ENCODE measurements around the gene SNX32.

SNX32 gene

GRCh38 chr11:65864706-65865471, 31.1 kb downstream of the SNX32 start:
- FAIRE-seq = no peak
- no peak for DNase-seq (ENCODE audit: extremely low spot score, insufficient read length, low read depth)

DNA sequence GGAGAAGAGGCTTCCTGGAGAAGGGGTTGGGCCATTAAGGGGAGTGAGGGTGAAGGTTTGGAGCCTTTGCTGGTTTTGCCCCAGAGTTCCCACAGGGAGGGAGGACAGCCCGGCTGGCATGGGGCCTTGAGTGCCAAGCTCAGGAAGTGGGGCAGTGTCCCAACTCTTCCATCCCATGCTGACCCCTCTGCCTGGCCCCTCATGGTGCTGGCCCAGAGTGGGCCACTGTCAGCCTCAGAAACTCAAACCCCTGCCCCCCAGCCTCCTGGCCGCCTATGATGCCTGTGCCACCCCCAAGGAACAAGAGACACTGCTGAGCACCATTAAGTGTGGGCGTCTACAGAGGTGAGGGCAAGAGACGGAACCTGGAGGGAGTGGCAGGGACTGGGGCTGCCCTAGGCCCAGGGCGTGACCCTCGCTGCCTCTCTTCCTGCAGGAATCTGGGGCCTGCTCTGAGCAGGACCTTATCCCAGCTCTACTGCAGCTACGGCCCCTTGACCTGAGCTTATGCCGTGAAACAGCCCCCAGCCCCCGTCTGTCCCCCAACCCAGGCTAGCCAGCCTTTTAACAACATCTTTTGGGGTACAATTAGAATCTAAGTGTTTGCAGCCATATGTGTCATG, 31.9 kb downstream of the SNX32 start:
- FAIRE-seq (no peak), DNase-seq (ENCODE audit: extremely low spot score, insufficient read length, low read depth) (no peak)

- no peak for FAIRE-seq
These were observed 32.9 kb downstream of the SNX32 start for GRCh38 chr11:65866509-65867283.

GRCh38 chr11:65867284-65868071, 33.7 kb downstream of the SNX32 start:
- no peak for DNase-seq (ENCODE audit: extremely low spot score, insufficient read length, low read depth)
- FAIRE-seq = no peak

More at GRCh38 chr11:65866509-65867283, 32.9 kb downstream of the SNX32 start:
- no peak for DNase-seq (ENCODE audit: extremely low spot score, insufficient read length, low read depth)

DNA sequence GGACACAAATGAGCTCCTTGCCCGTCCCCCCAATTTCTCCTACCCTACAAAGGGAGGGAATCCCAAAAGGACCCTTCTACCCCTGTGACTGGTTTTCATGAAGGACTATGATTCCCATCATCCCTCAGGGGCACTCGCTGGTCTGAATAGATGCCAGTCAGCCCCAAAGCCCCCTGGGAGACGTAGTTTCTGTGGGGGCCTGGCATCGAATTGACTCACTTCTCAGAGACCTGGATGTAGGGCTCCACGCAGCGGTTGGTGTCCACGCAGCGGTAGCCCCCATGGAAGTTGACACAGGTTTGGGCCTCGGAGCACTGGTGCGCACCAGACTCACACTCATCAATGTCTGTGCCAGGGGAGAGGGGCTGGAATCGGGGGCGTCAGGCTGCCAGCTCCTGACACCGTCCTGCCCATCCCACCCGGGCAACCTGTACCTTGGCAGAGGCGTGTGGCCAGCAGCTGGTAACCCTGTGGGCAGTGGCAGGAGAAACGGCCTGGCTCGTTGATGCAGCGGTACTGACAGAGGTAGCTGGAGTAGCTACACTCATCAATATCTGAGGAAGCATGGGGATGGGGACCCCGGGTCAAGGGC, 34.4 kb downstream of the SNX32 start:
- no peak for DNase-seq (ENCODE audit: extremely low spot score, insufficient read length, low read depth)
- no peak for FAIRE-seq

GRCh38 chr11:65868907-65869306, 35.1 kb downstream of the SNX32 start:
- DNase-seq (ENCODE audit: extremely low spot score, insufficient read length, low read depth) = no peak
- FAIRE-seq = no peak

GRCh38 chr11:65869643-65870306, 36.0 kb downstream of the SNX32 start:
- DNase-seq (ENCODE audit: extremely low spot score, insufficient read length, low read depth) (no peak), FAIRE-seq (no peak)

- FAIRE-seq (no peak), DNase-seq (ENCODE audit: extremely low spot score, insufficient read length, low read depth) (no peak)
These were observed 36.5 kb downstream of the SNX32 start for GRCh38 chr11:65870307-65870658.

- DNase-seq (ENCODE audit: extremely low spot score, insufficient read length, low read depth) (no peak), FAIRE-seq (no peak)
These were observed 37.2 kb downstream of the SNX32 start for GRCh38 chr11:65870706-65871681.

- DNase-seq (ENCODE audit: extremely low spot score, insufficient read length, low read depth) (no peak), FAIRE-seq (no peak)
These were observed 38.2 kb downstream of the SNX32 start for GRCh38 chr11:65871811-65872548.

GRCh38 chr11:65872586-65873317, 39.0 kb downstream of the SNX32 start, which contains the start of gene EFEMP2:
EFEMP2 (minus strand) TSS chr11:65872800; CDS start chr11:65872354, 446 bp downstream.
- DNase-seq (ENCODE audit: extremely low spot score, insufficient read length, low read depth) = no peak
- FAIRE-seq = no peak

DNA sequence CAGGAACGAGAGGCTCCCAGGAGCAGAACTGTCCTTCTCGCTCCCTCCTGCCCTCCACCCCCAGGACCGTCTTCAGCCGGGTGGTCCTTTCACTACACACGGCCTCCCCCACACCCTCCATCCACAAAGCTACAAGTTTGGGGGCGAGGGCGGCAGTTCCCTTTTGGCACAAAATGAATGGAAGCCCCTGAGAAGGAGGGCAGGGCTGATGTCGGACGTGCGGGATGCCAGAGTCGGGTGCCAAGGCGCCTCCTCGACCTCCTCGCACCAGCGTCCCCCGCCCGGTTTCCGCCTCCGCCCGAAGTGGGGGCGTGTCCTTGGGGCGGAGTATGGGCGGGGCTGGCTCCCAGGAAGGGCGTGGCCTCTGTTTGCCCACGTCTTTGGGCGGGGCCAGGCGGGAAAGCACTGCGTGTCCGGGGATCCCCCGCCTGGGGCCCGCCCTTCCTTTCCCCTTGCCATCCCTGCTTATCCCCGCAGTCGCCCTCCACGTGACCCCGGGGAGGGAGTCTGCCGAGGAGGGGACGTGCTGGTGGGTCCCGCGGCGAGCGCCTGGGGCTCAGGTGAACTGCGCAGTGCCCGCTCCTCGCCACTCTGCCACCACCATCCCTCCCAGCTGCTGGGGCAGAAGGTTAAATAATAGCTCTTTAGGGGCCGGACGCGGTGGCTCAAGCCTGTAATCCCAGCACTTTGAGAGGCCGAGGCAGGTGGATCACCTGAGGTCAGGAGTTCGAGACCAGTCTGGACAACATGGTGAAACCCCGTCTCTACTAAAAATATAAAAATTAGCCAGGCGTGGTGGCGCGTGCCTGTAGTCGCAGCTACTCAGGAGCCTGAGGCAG, 39.8 kb downstream of the SNX32 start:
- FAIRE-seq (peak; percentile 97), DNase-seq (ENCODE audit: extremely low spot score, insufficient read length, low read depth) (peak; percentile 90)

GRCh38 chr11:65879617-65880016, 45.9 kb downstream of the SNX32 start, which contains the start of gene CTSW:
CTSW (plus strand) TSS chr11:65879837; CDS start chr11:65879855, 18 bp downstream.
- FAIRE-seq = no peak
- no peak for DNase-seq (ENCODE audit: extremely low spot score, insufficient read length, low read depth)

DNA sequence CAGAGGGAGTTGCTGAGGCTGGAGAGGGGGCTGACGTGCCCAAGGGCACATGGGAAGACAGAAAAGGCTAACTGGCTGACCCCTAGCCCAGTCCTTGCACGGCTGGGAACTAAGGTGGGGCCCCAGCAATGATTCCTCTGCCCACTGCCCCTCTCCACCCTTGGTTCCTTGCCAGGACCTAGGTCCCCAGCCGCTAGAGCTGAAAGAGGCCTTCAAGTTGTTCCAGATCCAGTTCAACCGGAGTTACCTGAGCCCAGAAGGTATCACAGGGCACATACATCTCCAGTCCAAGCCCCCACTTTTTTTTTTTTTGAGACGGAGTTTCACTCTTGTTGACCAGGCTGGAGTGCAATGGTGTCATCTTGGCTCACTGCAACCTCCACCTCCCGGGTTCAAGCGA, 46.3 kb downstream of the SNX32 start:
- DNase-seq (ENCODE audit: extremely low spot score, insufficient read length, low read depth) (no peak), FAIRE-seq (no peak)

GRCh38 chr11:65880844-65881421, 47.2 kb downstream of the SNX32 start:
- DNase-seq (ENCODE audit: extremely low spot score, insufficient read length, low read depth) (no peak), FAIRE-seq (no peak)

All from GM18507 (cell line).